ENCODE measurements around the gene DUSP1.

The DUSP1 gene

DNA sequence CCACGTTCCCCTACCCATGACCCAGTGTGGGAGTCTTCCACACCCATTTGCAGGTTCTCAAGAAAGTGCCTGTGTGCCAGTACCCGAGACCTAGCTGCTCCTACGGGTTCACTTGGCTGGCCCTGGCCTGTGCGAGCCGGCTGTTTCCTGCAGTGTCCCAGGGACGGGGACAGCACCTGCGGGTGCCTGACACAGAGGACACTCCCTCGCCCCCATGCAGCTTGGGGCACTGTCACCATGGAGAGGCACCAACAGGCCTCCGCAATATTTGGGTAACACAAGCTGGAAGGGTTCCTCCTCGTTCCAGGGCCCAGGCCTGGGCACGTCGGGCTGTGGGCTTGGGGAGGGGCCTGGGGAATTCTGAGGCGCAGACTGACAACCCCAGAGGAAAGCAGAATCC, 41.4 kb downstream of the DUSP1 start:
- TF ChIP-seq, protein P1, sequence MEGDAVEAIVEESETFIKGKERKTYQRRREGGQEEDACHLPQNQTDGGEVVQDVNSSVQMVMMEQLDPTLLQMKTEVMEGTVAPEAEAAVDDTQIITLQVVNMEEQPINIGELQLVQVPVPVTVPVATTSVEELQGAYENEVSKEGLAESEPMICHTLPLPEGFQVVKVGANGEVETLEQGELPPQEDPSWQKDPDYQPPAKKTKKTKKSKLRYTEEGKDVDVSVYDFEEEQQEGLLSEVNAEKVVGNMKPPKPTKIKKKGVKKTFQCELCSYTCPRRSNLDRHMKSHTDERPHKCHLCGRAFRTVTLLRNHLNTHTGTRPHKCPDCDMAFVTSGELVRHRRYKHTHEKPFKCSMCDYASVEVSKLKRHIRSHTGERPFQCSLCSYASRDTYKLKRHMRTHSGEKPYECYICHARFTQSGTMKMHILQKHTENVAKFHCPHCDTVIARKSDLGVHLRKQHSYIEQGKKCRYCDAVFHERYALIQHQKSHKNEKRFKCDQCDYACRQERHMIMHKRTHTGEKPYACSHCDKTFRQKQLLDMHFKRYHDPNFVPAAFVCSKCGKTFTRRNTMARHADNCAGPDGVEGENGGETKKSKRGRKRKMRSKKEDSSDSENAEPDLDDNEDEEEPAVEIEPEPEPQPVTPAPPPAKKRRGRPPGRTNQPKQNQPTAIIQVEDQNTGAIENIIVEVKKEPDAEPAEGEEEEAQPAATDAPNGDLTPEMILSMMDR (IDR thresholded peaks at IDR 0.05; ENCODE audit: borderline replicate concordance, insufficient read depth, low read depth, low read length): no peak

DNA sequence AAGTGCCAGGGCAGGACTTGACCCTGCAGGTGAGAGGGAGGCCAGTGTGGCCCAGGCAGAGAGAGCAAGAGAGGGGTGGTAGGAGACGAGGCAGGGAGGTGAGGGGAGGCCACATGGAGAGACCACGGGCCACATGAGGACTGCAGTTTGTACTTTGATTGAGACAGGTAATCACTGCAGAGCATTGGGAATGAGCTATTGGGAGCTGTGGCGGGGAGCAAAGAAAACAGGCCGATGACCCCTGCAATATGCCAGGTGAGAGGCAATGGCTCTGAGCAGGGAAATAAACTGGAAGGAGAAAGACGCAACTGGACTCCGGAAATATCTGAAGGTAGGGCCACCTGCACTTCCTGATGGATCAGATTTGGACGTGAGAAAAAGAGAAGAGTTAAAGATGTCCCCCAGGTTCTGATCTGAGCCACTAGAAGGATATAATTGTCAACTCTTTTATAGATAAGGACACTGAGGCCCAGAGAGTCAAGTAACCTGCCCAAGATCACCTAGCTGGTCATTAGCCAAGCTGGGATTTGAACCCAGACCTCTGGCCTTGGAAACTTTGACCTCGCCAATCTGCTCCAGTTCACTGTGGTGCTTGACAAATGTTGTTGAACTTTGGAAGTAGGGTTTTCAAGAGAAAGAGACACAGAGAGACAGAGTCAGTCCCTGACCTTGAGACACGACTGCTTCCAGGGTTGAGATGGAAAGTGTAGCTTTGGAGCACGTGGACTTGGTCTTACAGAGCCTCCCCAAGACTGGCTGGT, 42.3 kb downstream of the DUSP1 start:
- TF ChIP-seq, protein P1 (IDR thresholded peaks at IDR 0.05; ENCODE audit: borderline replicate concordance, insufficient read depth, low read depth, low read length): no peak
- no peak overlapping the region for H3K4me3 ChIP-seq (ENCODE audit: low read depth, low read length)

More for the DNA sequence above, 41.4 kb downstream of the DUSP1 start:
- no peak overlapping the region for H3K4me3 ChIP-seq (ENCODE audit: low read depth, low read length)

DNA sequence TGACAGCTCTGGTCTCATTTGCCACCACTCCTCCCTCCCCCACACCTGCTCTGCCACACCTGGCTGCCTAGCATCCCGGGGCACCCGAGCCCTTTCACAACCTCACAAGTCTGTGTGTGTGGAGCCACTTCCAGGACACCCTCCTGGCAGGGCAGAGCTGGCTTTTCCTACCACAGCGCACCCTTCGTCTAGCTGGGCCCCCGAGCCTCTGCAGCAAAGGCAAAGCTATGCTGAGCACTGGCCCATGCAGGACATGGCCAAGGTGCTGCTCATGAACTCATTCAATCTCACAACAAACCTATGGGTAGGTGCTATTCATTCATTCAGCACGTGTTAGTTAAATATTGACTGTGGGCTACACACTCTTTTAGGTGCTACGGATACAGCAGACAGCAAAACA, 43.4 kb downstream of the DUSP1 start:
- TF ChIP-seq, protein P1 (IDR thresholded peaks at IDR 0.05; ENCODE audit: borderline replicate concordance, insufficient read depth, low read depth, low read length): no peak
- H3K4me3 ChIP-seq (ENCODE audit: low read depth, low read length): no peak overlapping the region

DNA sequence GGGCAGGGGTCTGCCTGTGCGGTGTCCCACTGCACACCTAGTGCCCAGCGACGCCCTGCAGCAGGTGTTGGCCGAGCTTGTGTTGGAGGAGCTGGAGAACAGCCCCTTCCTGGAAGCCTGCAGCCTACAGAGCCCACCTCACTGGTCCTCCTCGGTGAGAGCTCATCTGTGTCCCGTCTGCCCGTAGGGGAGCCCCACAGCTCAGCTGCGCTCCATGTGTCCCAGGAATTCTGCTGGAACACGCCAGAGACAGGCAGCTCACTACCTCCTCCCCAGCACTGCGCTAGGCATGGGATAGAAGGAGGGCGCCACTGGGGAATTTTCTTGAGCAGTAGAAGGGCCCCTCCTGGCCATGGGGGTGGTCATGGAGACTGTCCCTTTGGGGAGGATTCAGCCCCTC, 44.0 kb downstream of the DUSP1 start:
- TF ChIP-seq, protein P1 (IDR thresholded peaks at IDR 0.05; ENCODE audit: borderline replicate concordance, insufficient read depth, low read depth, low read length): no peak
- H3K4me3 ChIP-seq (ENCODE audit: low read depth, low read length): no peak overlapping the region

DNA sequence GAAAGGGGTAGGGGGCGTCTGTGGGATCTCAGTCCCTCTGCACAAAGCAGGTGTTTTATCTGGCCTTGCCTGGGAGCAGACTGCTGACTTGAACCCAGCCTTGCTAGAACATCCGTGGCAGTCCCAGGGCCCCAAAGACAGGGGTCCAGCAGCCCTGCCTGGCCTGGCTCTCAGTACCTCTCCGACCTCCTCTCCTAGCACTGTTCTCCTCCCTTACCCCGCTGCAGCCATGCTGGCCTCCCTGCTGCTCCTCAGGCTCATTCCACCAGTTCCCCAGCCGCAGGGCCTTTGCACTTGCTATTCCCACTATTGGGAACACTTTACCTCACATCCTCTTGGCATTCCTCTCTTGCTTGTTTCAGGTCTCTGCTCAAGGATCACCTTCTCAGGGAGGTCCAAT, 45.2 kb downstream of the DUSP1 start:
- TF ChIP-seq, protein P1 (IDR thresholded peaks at IDR 0.05; ENCODE audit: borderline replicate concordance, insufficient read depth, low read depth, low read length): no peak
- no peak overlapping the region for H3K4me3 ChIP-seq (ENCODE audit: low read depth, low read length)

DNA sequence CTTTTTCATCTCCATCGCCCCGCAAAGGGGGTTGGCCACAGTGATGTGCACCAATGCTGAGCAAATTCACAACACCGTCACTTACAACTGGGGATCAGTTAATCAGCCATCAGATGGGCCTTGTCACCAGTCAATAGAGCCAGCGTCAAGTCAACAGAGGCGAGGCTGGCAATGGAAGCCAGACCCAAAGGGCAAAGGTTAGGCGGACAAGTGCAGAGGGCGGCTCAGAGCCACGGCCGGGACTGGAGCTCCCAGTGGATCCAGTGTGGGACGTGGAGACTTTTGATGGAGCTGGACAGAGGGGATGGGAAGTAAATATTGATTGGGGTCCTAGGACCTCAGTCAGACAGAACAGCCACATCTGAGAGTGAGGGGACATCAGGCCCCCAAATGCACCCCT, 45.7 kb downstream of the DUSP1 start:
- no peak overlapping the region for H3K4me3 ChIP-seq (ENCODE audit: low read depth, low read length)
- TF ChIP-seq, protein P1 (IDR thresholded peaks at IDR 0.05; ENCODE audit: borderline replicate concordance, insufficient read depth, low read depth, low read length): no peak

Measured in GM12875 (cell line).